AG09319 (cell line): ENCODE results near the gene ZFP92.

Experiments
- DNase-seq: peaks from one replicate; pipeline ENCODE4 v3.0.0-alpha.2; 2010; ENCODE audit warnings: low read depth; ENCODE audit errors: extremely low read depth
- TF ChIP-seq, protein P1 (sequence below): IDR thresholded peaks from 2 replicates; pipeline ENCODE4 v1.5.1; 2011; ENCODE audit warnings: low read depth, mild to moderate bottlenecking, inconsistent platforms, low read length, moderate library complexity

ZFP92 gene

DNA sequence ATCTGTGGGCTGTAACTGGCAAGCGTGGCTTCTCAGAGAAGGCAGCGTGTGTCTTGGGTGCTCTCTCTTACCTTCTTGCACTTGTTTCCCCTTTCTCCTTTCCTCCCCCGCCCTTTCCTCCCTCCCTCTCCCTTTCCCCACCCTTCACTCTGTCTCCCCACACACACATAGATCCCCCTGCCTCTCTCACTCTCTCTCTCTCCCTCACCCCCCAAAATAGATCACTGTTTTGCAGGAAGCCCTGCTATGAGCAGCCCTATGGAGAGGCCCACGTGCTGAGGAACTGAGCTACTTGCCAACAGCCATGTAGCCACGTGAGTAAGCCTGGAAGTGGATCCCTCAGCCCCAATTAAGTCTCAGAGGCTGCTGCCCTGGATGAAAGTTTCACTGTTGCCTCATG is 5.8 kb upstream of the ZFP92 start:
- no peak for DNase-seq
- TF ChIP-seq, protein P1, sequence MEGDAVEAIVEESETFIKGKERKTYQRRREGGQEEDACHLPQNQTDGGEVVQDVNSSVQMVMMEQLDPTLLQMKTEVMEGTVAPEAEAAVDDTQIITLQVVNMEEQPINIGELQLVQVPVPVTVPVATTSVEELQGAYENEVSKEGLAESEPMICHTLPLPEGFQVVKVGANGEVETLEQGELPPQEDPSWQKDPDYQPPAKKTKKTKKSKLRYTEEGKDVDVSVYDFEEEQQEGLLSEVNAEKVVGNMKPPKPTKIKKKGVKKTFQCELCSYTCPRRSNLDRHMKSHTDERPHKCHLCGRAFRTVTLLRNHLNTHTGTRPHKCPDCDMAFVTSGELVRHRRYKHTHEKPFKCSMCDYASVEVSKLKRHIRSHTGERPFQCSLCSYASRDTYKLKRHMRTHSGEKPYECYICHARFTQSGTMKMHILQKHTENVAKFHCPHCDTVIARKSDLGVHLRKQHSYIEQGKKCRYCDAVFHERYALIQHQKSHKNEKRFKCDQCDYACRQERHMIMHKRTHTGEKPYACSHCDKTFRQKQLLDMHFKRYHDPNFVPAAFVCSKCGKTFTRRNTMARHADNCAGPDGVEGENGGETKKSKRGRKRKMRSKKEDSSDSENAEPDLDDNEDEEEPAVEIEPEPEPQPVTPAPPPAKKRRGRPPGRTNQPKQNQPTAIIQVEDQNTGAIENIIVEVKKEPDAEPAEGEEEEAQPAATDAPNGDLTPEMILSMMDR: no peak

DNA sequence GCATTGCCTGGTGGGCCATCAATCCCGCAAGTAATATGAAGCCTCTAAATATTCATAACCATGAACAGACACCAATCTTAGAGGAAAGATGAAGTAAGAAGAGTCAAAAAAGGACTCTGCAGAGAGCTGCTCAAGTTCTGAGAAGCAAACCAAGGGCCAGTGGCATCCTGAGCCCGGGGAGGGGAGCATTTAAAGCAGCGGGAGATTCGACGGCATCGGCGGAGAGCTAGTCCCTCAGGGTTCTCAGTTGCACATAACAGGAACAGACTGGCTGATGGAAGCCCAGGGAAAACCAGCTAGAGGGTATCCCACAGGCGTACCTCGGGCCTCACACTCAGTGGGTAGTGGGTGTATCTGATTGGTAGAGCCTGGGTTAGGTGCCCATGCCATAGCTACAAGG is 5.3 kb upstream of the ZFP92 start:
- TF ChIP-seq, protein P1: no peak
- no peak for DNase-seq

DNA sequence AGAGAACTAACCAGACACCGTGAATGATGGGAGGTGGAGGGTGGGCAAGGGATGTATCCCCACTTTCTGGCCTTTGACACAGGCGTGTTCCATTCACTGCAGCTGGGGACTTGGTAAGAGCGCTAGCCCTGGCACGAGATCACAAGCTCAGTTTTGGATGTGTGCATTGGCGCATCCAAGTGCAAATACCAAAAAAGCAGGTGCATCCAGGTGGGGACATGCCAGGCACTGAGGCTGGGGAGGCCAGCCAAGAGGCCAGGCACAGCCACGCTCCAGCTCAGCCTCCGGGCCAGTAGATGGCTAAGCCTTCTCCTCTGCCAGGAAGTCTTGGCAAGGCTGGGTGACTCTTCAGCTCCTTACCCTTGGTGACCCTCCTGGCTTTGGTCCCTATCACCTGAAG is 4.4 kb upstream of the ZFP92 start:
- TF ChIP-seq, protein P1: no peak
- no peak for DNase-seq

DNA sequence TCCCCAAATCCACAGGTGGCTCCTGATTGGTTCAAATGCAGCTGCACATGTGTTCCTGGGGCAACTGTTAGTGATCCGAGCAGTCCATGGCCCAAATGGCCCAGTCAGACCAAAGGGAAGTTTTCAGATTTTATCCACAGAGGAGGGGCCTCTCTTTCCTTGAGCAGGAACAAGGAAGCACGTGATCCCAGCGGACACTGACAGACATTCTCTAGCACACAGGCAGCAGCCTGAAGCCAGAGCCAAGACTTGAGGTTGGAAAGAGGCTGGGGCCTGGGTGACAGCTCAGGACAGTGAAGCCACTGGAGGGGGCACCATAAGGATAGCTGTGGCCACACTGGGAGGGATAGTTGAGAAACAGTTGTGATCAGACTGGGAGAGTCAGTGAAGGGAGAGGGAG is 3.5 kb upstream of the ZFP92 start:
- no peak for DNase-seq
- TF ChIP-seq, protein P1: no peak

DNA sequence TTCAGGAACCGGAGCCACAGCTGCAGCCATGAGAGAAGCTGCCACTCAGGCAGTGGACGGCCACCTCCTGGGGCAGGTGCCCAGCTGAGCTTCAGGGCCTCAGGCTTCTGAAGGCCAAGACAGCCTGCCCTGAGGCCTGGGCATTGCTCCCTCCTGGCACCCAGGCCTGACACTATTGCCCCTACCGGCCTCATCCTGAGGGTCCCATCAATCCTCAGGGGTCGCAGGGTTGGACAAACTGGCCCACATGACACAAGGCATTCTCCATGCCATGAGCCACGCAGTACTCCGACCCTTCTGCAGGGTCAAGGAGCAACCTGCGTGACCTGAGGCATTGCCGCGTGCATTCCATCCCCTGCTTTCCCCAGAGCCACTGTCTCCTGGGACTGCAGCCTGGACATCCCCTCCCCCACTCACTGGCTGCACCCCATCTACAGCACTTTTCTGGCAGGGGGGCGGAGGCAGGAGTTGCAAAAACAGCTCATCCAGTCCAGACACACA is 3.0 kb upstream of the ZFP92 start:
- DNase-seq: no peak
- TF ChIP-seq, protein P1: no peak

DNA sequence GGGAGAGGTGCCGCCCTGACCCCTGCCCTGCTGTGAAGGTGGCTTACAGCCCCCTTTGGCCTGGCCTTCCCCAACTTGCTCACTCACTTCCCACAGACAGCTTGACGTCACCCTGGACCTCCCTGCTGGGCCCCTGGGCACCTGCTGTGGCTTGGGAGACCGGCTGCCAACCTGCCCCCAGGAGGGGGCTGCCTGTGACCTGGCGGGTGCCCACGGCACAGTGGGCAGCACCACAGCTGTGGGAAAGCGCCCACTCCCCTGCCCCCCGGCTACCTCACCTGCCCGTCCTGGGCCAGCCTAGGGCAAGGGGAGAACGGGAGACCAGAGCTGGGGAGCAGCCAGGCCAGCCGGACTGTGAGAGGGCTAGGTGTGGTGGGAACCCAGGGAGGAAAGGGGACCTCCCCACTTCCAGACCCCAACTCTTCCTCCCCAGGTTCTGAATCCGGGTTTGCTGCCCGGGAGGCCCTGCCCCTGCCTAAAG is 2.4 kb upstream of the ZFP92 start:
- no peak for DNase-seq
- TF ChIP-seq, protein P1: no peak

DNA sequence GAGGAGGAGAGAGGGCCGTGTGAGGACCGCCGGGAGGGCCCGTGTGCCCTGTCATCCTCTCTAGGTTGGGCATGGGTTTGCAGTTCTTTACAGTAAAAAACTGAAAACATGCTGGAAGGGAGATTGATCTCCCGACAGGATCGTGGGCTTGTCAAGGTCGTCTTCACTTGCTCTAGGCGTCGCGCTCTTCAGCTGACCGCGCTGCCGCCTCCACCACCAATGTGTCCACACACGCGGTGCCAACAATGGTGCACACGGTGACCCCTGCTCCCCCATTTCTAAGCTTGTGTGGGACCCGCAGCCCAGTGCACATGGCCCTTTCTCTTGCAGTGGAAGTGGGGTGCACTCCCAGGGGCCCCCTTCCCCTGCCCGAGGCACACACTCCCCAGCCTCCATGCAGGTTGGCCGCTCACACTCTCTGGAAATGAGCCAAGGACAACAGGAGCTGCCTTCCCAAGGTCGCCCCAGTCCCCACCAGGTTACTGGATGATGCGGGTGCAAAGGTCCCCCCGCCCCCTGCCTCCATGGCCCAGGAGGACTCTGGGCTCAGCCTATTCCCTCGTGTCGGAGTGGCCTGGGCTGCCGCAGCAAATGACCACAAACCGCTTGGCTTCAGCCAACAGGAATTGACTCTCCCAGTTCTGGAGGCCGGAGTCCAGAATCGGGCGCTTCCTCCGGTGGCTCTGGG is 1.7 kb upstream of the ZFP92 start:
- TF ChIP-seq, protein P1: no peak
- DNase-seq: no peak
